HG02759 (cell line): ENCODE data around the gene TEDC2.

Source experiments
- ATAC-seq: cut with Tn5 transposase; IDR thresholded peaks from one replicate; pipeline ENCODE4 v1.9.1; 2021; ENCODE audit warnings: mild to moderate bottlenecking, moderate library complexity; ENCODE audit not compliant: unreplicated experiment

Gene TEDC2

DNA sequence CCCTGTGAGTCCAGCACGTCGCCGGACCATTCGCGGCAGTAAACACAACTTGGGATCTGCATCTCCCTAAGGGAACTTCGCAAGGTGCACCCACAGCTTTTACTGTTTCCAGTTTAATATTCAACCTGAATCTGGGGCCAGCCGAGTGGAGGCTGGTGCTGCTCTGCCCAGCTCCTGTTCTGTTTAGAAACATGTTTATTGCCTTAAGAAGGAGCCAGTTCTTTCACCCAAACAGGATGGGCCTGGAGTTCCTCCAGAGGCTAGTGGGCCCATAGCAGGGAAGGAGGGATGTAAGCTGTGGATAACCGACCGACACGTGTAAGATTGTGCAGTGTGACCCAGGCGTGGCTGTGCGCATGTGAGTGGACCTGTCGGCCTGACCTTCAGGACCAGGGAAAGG lies 32.4 kb downstream of the TEDC2 start:
- no peak for ATAC-seq

DNA sequence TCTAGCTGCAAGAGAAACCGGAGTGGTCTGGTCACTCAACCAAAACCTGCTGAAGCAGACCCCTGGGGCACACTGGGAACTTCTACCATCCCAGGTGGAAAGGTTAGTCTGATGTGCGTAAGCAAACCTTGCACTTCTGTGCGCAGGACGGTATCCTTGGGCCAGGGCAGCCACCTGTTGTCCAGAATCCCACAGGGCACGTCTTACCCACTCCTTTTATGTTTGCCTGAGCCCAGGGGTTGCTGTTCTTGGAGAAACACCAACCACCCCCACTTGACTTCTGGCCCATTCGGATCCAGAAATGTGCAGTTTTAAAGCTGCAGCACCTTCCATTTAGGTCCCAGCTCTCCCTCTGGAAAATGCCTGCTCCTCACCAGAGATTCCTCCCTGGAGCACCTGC lies 33.7 kb downstream of the TEDC2 start:
- no peak for ATAC-seq

DNA sequence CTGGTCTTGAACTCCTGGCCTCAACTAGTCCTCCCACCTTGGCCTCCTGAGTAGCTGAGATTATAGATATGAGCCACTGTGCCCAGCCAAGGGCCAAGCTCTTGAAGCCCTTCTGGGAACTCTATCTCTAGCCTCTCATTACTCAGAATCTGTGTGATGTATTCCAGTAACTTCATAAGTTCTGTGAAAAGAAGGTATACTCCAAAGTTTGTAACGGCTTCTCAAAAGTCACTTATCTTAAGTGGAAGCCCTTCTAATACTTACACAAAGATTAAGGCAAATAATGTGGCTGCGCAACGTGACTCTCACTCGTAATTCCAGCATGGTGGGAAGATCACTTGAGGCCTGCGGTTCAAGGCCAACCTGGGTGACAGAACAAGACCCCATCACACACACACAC lies 34.7 kb downstream of the TEDC2 start:
- ATAC-seq, result no peak

DNA sequence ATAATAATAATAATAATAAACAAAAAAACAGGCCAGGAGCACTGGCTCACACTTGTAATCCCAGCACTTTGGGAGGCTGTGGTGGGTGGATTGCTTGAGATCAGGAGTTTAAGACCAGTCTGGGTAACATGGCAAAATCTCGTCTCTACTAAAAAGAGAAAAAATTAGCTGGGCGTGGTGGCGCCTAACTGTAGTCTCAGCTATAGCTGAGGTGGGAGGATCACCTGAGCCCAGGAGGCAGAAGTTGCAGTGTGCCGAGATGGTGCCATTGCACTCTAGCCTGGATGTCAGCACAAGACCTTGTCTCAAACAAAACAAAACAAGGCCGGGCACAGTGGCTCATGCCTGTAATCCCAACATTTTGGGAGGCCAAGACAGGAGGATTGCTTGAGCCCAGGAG lies 35.1 kb downstream of the TEDC2 start:
- no peak for ATAC-seq

DNA sequence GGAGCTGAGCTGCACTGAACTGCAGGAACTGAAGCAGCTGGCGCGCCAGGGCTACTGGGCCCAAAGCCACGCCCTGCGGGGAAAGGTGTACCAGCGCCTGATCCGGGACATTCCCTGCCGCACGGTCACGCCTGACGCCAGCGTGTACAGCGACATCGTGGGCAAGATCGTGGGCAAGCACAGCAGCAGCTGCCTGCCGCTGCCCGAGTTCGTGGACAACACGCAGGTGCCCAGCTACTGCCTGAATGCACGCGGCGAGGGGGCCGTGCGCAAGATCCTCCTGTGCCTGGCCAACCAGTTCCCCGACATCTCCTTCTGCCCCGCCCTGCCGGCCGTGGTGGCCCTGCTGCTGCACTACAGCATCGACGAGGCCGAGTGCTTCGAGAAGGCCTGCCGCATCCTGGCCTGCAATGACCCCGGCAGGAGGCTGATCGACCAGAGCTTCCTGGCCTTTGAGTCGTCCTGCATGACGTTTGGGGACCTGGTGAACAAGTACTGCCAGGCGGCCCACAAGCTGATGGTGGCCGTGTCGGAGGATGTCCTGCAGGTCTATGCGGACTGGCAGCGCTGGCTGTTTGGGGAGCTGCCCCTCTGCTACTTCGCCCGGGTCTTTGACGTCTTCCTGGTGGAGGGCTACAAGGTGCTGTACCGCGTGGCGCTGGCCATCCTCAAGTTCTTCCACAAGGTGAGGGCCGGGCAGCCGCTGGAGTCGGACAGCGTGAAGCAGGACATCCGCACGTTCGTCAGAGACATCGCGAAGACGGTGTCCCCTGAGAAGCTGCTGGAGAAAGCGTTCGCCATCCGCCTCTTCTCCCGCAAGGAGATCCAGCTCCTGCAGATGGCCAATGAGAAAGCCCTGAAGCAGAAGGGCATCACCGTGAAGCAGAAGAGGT lies 36.6 kb downstream of the TEDC2 start:
- no peak for ATAC-seq

DNA sequence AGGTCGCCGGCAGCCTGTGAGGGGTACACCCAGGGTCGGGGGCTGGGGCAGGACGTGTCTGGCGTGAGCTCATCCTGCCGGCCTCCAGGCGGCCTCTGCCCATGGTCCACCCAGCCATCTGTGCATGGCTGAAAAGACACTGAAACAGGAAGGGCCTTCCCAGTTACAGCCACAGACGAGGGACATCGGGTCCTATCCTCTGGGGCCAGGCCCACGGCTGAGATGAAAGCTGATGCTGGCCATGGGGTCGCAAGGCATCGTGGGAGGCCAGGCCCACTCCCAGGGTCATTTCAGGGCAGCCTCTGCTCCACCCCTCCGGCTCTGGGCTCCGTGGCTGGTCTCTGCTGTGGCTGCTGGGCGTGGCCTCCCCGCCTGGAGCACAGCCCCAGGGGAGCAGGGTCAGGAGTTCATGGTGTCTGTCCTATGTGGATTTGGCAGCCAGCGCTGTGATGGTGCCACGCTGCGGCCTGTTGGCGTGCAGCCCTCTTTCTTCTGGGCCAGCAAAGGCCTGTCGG lies 37.3 kb downstream of the TEDC2 start:
- no peak for ATAC-seq

DNA sequence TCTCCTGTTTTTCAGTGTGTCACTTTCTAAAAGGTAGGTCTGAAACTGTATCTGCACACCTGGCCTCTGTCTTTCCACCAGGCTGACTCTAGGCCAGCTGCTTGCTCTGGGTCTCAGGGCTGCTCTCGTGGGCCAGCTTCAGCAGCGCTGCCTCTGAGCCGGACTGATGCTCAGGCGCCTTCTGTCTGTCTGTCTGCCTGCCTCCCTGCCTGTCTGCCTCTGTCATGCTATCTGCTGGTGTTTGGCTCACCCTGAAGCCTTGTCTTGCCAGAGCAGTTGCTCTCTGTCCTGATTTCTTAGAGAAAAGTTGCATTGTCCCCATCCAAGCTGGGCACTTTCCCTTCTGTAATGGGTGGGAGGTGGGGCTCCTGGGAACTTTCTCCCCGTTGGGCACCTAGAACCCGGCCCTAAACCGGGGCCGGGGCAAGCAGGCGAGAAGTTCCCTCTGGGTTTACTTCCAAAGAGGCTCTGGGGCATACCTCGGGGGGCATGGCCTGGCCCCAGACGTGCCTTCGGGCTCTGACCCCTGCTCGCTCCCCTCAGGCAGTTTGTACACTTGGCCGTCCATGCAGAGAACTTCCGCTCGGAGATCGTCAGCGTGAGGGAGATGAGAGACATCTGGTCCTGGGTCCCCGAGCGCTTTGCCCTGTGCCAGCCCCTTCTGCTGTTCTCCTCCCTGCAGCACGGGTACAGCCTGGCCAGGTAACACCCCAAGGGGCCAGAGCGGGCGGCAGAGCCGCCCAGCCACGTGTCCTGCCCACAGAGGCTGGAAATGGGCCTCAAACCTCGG lies 38.0 kb downstream of the TEDC2 start:
- no peak for ATAC-seq

DNA sequence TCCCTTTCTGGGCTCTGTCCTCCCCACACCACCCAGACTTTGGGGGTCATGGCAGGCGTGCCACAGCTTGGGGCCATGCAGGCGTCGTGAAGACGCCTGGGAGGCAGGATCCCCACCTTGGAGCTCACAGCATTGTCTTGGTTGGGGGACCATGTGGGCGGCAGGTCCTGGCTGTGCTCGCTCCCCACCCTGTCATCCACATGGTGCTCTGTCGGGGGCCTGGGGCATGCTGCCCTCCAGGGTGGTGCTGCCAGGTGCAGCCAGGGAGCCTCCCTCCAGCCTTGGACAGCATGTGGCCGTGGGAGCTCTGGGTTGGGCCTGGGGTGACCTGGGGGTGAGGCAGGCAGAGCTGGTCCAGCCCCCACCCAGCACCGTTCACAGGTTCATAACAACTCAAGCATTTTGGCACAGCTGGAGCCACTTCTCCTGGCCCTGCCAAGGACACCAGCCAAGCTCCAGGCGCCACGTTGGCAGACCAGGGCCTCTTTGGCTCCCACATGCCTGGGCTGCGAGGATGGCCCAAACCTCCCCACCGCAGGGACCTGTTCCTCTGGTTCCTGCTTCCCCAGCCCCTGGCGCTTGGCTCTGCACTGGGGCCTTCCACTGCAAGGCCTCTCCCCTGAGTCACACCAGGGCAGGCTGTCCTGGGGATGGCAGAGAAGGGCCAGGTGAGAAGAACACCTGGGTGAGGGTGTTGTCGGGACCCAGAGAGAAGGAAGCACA lies 38.8 kb downstream of the TEDC2 start:
- ATAC-seq, result no peak

DNA sequence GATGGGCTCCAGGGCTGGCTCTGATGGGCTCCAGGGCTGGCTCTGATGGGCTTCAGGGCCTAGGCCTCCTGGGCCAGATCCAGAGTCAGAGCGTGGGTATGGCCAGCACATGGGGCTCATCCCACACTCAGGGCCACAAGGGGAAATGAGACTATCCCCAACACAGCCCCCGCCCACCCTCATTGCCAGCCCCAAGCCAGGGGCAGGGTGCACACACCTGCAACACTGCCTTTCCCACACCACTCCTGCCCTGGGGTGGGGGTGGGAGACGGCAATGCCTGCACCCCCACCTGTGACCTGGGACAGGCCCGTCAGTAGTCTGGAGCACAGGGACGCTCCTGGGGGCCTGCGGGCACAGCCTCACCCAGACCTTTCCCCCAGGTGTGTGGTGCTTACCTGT lies 39.5 kb downstream of the TEDC2 start:
- ATAC-seq, result no peak

DNA sequence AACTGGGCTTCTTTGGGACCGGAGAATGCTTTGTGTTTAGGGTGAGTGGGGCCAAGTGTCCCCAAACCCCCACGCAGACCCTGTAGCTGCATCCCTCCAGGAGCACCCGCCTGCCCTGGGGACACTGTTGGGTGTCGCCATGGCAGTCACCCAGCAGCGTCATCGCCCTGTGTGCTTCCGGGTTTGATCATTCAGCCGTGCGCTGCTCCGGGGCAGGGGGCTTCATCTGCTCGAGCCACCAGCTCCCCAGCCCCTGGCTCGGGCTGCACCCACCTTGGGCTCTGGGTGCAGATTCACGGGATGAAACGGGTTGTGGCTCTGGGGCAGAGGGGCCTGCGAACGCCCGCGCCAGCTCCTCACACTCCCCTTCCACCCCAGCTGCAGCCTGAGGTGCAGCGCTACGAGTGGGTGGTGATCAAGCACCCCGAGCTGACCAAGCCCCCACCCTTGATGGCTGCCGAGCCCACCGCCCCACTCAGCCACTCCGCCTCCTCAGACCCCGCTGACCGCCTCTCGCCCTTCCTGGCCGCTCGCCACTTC lies 40.1 kb downstream of the TEDC2 start:
- no peak for ATAC-seq

DNA sequence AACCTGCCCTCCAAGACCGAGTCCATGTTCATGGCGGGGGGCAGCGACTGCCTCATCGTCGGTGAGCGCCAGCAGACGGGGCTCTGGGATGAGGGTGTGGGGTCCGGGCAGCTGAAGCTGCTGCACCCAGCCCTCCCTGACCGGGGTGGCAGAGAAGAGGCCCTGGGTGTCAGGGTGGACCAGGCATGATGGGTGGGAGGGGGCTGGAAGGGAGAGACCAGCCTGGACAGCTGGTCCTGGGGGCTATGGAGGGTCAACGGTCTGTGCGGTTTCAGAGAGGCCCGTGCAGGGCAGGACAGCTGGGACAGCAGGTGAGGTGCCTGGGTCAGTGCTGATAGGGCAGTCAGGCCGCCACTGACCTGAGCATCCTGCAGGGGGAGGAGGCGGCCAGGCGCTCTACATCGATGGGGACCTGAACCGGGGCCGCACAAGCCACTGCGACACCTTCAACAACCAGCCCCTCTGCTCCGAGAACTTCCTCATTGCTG lies 40.6 kb downstream of the TEDC2 start:
- no peak for ATAC-seq

DNA sequence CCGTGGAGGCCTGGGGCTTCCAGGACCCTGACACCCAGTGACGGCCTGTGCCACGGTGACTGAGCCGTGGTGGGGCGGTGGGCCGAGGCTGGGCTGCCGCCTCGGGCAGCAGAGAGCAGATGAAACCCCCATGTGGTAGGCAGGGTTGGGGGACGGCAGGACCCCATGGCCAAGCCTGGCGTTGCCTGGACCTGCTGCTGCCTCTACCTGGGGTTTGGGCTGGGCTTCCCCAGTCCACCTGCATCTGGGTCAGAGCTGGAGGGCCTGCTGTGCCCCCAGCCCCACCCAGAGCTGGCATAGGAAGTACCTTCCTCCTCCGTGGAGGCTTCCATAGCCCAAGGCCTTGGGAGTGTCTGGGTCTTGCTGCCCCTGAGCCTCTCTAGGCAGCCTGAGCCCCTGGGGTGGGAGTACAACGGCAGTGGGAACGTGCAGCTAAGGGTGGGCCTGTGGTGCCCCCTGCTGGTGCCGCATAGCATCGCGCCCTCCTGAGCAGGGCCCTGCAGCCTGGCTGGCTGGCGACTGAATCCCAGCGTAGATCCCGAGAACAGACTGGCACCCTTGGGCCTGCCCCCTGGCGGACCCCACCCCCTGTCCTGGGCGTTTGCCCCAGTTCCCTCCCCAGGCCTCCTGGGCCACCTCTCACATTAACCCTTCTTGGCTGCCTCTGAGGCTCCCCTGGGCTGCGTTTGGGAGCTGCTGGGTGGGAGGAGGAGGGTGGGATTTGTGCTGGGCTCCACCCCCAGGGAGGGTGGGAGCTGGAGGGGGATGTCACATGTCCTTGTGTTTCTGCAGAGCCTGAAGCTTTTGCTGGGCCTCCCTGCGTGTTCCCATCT lies 41.2 kb downstream of the TEDC2 start:
- ATAC-seq, result no peak

DNA sequence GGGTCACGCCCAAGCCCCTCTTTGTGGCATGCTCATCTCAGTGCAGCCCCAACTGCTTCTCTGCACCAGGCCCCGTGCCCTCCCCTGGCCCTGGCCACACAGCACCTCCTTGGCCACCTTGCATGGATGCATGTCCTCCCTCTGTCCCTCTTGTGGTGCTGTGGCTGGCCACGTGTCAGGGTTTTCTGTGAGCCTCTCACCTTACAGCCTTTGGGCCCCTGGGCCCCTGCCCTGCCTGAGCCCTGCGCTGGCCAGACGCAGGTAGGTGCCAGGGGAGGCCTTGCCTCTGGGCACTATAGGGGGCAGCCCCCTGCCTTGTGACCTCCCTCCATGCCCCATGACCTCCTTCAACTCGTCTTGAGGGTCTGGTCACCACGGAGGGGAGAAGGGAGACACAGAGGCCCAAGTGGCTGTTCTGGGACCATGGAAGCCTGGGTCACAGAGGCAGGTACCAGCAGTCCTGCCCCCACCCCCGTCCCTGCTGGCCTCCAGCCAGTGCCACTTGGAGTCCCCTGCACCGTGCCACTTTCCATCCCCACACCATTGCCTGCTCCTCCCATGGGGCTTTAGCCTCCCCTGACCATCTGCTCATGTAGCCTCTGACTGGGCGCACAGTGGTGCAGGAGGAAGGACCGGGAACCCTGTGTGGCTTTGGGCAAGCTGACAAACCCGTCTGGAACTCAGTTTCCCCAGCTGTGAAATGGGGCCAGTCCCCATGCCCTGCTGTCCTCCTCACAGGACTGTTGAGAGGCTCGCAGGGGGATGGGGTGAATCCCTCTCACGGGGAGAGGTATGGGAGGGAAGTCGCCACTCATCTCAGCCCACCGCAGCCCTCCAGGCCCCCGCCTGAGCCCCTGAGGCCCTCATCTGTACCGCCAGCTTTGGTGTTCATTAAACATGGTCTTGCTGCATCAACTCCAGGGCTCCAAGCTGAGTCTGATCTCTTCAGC lies 42.3 kb downstream of the TEDC2 start:
- ATAC-seq, result no peak

DNA sequence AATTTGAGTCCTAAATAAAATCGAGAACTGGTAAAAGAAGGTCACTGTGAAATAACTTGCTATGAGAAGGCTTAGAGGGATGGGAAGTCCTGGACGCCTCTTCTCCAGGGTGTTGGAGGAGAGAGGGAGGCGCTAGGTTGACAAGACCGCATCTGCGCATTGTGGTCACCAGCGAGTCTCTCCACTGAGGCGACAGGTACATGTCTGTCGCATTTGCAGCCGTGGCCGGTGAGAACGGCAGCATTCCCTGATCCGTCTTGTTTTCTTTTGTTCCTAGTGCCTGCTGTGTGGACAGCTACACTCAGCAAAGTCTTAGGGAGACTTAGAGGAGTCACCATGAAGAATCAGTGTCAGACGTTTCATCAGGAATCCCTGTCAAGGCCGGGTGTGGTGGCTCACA lies 45.8 kb downstream of the TEDC2 start:
- no peak for ATAC-seq

DNA sequence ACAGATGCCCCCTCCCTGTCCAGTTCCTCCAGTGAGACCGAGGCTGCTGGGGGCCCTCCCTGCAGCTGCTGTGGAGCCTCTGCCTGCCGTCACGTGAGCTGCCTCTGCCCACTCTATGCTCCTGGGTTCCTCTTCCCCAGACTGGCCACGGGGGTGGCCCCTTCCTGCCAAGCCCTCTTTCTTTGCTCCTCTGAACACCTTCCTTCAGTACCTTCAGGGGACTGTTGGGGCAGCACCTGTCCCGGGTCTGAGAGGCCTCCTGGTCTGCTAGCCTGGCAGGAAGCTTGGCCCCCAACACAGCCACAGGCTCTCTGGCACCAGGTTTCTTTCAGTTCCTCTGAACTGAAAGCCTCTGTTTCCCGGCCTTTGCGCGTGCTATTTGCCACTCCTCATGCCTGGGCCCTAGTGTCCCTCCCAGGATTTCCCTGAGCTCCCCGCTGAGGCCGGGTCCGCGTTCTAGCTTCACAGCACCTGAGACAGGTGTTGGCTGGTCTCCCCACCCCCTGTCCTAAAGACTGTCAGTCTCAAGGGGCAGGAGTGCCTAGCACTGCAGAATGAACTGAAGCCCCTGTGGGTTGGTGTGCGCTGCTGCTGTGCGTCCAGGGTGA lies 47.2 kb downstream of the TEDC2 start:
- peak; percentile 56 for ATAC-seq

DNA sequence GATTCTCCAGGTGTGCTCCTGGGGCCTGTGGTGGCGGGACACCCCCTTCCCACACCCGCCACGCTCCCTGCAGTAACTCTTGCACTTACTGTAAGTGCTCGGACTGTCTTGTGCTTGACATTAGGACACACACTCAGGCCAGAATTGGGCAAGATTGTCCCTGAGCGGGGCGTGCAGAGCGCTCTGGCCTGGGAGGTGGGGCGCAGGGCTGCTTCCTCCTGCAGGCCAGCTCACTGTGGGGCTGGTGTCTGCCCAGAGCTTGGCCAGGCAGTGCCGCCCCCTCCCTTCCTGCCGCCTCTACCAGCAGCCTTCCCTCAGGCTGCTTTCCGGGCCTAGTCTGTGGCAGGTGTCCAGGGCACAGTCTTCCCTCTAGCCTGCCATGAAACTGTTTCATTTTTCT lies 47.8 kb downstream of the TEDC2 start:
- peak; percentile 17 for ATAC-seq

DNA sequence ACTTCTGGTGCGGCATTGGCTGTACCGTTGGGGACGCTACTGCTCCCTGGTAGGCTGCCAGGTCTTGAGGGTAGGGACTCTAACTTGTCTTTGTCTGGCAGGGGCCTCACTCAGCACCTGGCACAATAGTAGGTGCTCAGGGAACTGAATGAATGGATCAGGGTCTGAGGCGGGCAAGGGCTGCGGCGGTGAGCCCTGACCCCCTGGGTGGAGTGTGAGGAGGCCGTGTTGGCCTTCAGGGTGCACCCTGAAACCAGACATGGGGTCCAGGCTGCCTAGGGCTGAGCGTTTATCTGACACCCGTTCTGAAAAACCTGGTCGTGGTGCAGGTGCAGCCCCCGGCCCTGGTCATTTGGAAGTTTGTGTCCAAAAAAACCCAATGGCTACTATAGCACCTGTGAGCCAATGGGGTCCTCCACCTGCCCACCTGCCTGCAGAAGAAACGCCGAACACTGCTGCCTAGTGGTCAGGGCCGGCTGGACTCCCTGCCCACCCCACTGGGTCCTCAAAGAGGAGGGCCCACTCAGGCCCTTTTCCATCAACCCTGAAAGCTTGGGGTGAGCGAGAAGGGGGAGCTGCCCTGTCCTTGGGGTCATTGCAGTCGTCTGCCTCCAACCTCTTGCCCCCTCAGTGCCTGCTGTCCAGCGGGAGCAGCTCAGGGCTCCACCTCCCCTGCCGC lies 49.0 kb downstream of the TEDC2 start:
- no peak for ATAC-seq
